GM12872 (cell line): Measurements from ENCODE around the gene GSTP1.

ENCODE experiments used
- CTCF ChIP-seq: IDR thresholded peaks from 3 replicates; pipeline ENCODE4 v1.5.1; 2011; ENCODE audit warnings: low read depth, mild to moderate bottlenecking, low read length, moderate library complexity; ENCODE audit not compliant: insufficient read depth

Gene GSTP1

GRCh38 chr11:67630228-67630942, 46.8 kb downstream of the GSTP1 start:
- peak; percentile 80 for TF ChIP-seq CTCF

- no peak for TF ChIP-seq CTCF
Measured at GRCh38 chr11:67630943-67631331, 47.3 kb downstream of the GSTP1 start.

- no peak for TF ChIP-seq CTCF
Measured at GRCh38 chr11:67631411-67631810, 47.8 kb downstream of the GSTP1 start.

- no peak for TF ChIP-seq CTCF
Measured at GRCh38 chr11:67631853-67632174, 48.2 kb downstream of the GSTP1 start.

- TF ChIP-seq CTCF = no peak
Measured at GRCh38 chr11:67632175-67632981, 48.8 kb downstream of the GSTP1 start.

GRCh38 chr11:67632982-67633755, 49.6 kb downstream of the GSTP1 start:
- TF ChIP-seq CTCF = no peak

- no peak for TF ChIP-seq CTCF
Measured at GRCh38 chr11:67633758-67634365, 50.2 kb downstream of the GSTP1 start.
